MCF 10A (cell line): ENCODE data around the gene SPDYC. TPM values are rescaled to one million over a fixed set of nuclear protein-coding genes. Genes with fewer than 3 reads are reported as not detected.
"Not testable (repeated sequence)": the region's sequence is repeated elsewhere in the genome, so short reads cannot be mapped to it uniquely, and the experiment has no call there.

ENCODE experiments used
- BruUV-seq: library from RNA; stranded (reverse); fragments of 400-500 nt; replicated peaks from 2 replicates; lab custom pipeline; 2021; lab: Mats Ljungman, UMichigan
- CTCF ChIA-PET: fragments of 300-600 bp; sonication (Branson Sonifier 250); formaldehyde crosslinking; extraction: SDS; loops from one replicate; lab custom pipeline; 2021; ENCODE audit warnings: antibody characterized with exemption, inconsistent platforms; lab: Yijun Ruan, JAX
- POLR2A ChIA-PET: fragments of 300-600, 350-650 bp; sonication (Branson Sonifier 250); formaldehyde crosslinking; extraction: SDS; loops from one replicate; lab custom pipeline; 2020; ENCODE audit warnings: antibody characterized with exemption, inconsistent platforms; lab: Yijun Ruan, JAX
- DNase-seq: peaks from one replicate; pipeline ENCODE4 v3.0.0-alpha.2; 2018; ENCODE audit not compliant: unreplicated experiment
- H3K27ac Mint-ChIP-seq: one replicate; pipeline ENCODE4 v1.8.0; 2022; ENCODE audit warnings: mild to moderate bottlenecking, low read depth, mixed read lengths; ENCODE audit not compliant: unreplicated experiment
- H3K27me3 Mint-ChIP-seq: one replicate; pipeline ENCODE4 v1.8.0; 2022; ENCODE audit warnings: mixed read lengths; ENCODE audit not compliant: insufficient read depth, unreplicated experiment
- H3K36me3 Mint-ChIP-seq: one replicate; pipeline ENCODE4 v1.8.0; 2022; ENCODE audit warnings: mild to moderate bottlenecking, moderate library complexity, mixed read lengths; ENCODE audit not compliant: insufficient read depth, unreplicated experiment
- H3K4me1 Mint-ChIP-seq: one replicate; pipeline ENCODE4 v1.8.0; 2022; ENCODE audit warnings: mixed read lengths; ENCODE audit not compliant: insufficient read depth, unreplicated experiment
- H3K4me3 Mint-ChIP-seq: one replicate; pipeline ENCODE4 v1.8.0; 2022; ENCODE audit warnings: mild to moderate bottlenecking, moderate library complexity, mixed read lengths; ENCODE audit not compliant: unreplicated experiment
- H3K9me3 Mint-ChIP-seq: one replicate; pipeline ENCODE4 v1.8.0; 2022; ENCODE audit warnings: mixed read lengths; ENCODE audit not compliant: unreplicated experiment
- CTCF ChIP-seq: fragments of 200-600 bp; IDR thresholded peaks from one replicate; pipeline ENCODE4 v1.8.0; 2022; ENCODE audit warnings: antibody characterized with exemption, mild to moderate bottlenecking; ENCODE audit not compliant: unreplicated experiment
- intact Hi-C: fragments of 100-400 bp; cut with micrococcal nuclease; formaldehyde crosslinking; loops from 2 replicates; pipeline ENCODE4 v1.14.1; 2022
- total RNA-seq: library from RNA; stranded (reverse); gene quantifications from 2 replicates; pipeline ENCODE4 v1.2.3, GENCODE V29; 2022

Gene SPDYC
- total RNA-seq, 1 experiment from 2014 or later, result not detected

GRCh38 chr11:65147352-65148075 is 22.5 kb upstream of the SPDYC start:
- no TSS peak for BruUV-seq
- TF ChIP-seq CTCF, result no peak
- Mint-ChIP-seq H3K36me3 (no peaks in the 10 kb centered on the region), H3K27me3 (no peaks in the 10 kb centered on the region), H3K4me1 (peaks cover 22% of the 10 kb centered on the region), H3K4me3 (no peak overlapping the region), H3K27ac (no peak overlapping the region), H3K9me3 (no peaks in the 10 kb centered on the region)
- intact Hi-C loops, result no loop called here
- POLR2A ChIA-PET, result interaction anchor here (1.1 to 7.0 kb wide), 2 partner anchors 12 to 107 kb away, joined by 3 to 56 read pairs; partner anchors contain the start of genes SAC3D1 and SYVN1
- CTCF ChIA-PET, result interaction anchor here (0.6 kb wide), 1 partner anchor 32 kb away, joined by 3 read pairs; no protein-coding TSS in a partner anchor
- no peak for DNase-seq

GRCh38 chr11:65148657-65149056 is 21.4 kb upstream of the SPDYC start:
- ChIA-PET POLR2A (interaction anchor here (1.1 to 7.0 kb wide), 2 partner anchors 13 to 33 kb away, joined by 3 to 56 read pairs; partner anchors contain the start of genes CAPN1 and SYVN1), CTCF (interaction anchor here (0.6 to 1.6 kb wide), 2 partner anchors 13 to 601 kb away, joined by 3 to 4 read pairs; no protein-coding TSS in a partner anchor)
- Mint-ChIP-seq H3K4me3 (no peak overlapping the region), H3K27ac (no peak overlapping the region), H3K27me3 (no peaks in the 10 kb centered on the region), H3K9me3 (no peaks in the 10 kb centered on the region), H3K36me3 (no peaks in the 10 kb centered on the region), H3K4me1 (peaks cover 22% of the 10 kb centered on the region)
- TF ChIP-seq CTCF, result no peak
- BruUV-seq, result no TSS peak
- intact Hi-C loops, result no loop called here
- DNase-seq, result no peak

DNA sequence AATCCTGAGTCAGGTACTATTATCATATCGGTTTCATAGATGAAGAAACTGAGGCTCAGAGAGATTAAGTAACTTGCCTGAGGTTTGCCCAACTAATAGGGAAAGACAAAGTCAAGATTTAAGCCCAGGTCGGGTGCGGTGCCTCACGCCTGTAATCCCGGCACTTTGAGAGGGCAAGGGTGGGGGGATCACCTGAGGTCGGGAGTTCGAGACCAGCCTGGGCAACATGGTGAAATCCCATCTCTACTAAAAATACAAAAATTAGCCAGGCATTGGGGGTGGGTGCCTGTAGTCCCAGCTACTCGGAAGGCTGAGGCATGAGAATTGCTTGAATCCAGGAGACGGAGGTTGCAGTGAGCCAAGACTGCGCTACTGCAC is 19.9 kb upstream of the SPDYC start:
- POLR2A ChIA-PET, result interaction anchor here (7.0 kb wide), 1 partner anchor 15 kb away, joined by 56 read pairs; the partner anchor contains the start of gene SYVN1
- not testable (repeated sequence) for BruUV-seq

GRCh38 chr11:65150509-65151299 is 19.3 kb upstream of the SPDYC start:
- peak overlapping the region; percentile 45 for H3K4me3 Mint-ChIP-seq
- POLR2A ChIA-PET, result interaction anchor here (0.7 to 7.0 kb wide), 5 partner anchors 12 to 33 kb away, joined by 3 to 56 read pairs (median 9); partner anchors contain the start of genes FAU, MRPL49, SYVN1 and ZNHIT2

More for the DNA sequence above, 19.9 kb upstream of the SPDYC start:
- H3K27ac Mint-ChIP-seq, result peak overlapping the region; percentile 78
- intact Hi-C loops, H3K36me3 Mint-ChIP-seq, H3K9me3 Mint-ChIP-seq, H3K27me3 Mint-ChIP-seq, DNase-seq: not testable (repeated sequence)
- peak overlapping the region; percentile 45 for H3K4me3 Mint-ChIP-seq
- peaks cover 22% of the 10 kb centered on the region for H3K4me1 Mint-ChIP-seq
- CTCF ChIA-PET, result interaction anchor here (0.5 kb wide), 1 partner anchor 29 kb away, joined by 3 read pairs; no protein-coding TSS in a partner anchor

More at GRCh38 chr11:65150509-65151299, 19.3 kb upstream of the SPDYC start:
- Mint-ChIP-seq H3K36me3 (no peaks in the 10 kb centered on the region), H3K27me3 (no peaks in the 10 kb centered on the region), H3K9me3 (no peaks in the 10 kb centered on the region), H3K27ac (peak overlapping the region; percentile 78), H3K4me1 (peaks cover 22% of the 10 kb centered on the region)
- TF ChIP-seq CTCF, result no peak
- peak; percentile 96 for DNase-seq
- CTCF ChIA-PET, result interaction anchor here (0.5 kb wide), 1 partner anchor 29 kb away, joined by 3 read pairs; no protein-coding TSS in a partner anchor
- BruUV-seq, result no TSS peak
- intact Hi-C loops, result no loop called here
